ENCODE results near the gene CITED1.
"Not testable (repeated sequence)": the region's sequence is repeated elsewhere in the genome, so short reads cannot be mapped to it uniquely, and the experiment has no call there.

CITED1 gene

DNA sequence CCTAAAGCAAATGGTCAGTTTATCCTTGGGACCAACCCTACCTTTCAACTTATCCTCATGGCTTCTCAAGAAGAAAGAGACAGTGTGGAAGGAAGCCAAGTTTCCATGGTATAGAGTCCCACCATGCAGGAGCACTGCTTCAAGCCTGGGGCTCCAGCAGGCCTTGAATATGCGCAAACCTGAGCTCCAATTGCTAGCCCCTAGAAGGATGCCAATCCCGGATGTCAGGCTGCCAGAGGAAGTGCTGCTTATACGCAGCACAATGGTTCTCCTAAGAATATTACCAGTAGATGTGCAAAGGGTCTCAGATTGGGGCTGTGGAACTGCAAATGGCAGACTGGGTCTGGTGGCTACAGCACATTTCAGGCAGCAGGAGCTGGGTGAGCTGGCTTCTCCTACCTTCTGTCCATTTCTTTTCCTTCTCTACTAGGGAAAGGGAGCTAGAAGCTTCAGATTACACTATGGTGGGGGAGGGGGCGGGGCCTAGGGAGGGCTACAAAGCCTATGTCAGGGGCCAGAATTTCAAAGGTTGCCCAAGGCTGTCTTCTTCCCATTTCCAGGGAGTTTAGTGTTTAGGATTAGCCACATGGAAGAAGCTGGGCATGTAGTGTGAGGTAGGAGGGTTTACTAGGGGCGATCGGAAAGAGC is 40.7 kb upstream of the CITED1 start:
- DNase-seq, result no peak
- Histone ChIP-seq H3K27me3 (replicated peaks in 2 of 5; ENCODE audit: control insufficient read depth in 4 of 5, insufficient read depth in 5 of 5, low read length in 4 of 5) (peaks cover 0 to 8% (median 0%) of the 10 kb centered on the region in 5 experiments), H3K9me3 (ENCODE audit: control extremely low read depth in 1 of 5, control insufficient read depth in 4 of 5, insufficient read depth in 2 of 5, low read depth in 1 of 5, low read length in 4 of 5) (no peaks in the 10 kb centered on the region), H3K4me3 (ENCODE audit: control insufficient read depth in 1 of 7, extremely low read depth in 1 of 7, insufficient read depth in 4 of 7, low read depth in 2 of 7, low read length in 6 of 7) (no peak overlapping the region), H3K27ac (ENCODE audit: insufficient read depth in 1 of 2, low read depth in 1 of 2, low read length in 2 of 2, poor library complexity in 1 of 2, severe bottlenecking in 2 of 2) (no peak overlapping the region), H3K4me1 (ENCODE audit: control extremely low read depth in 1 of 4, control insufficient read depth in 4 of 4, insufficient read depth in 4 of 4, low read length in 3 of 4) (no peaks in the 10 kb centered on the region), H3K36me3 (ENCODE audit: control insufficient read depth in 4 of 4, insufficient read depth in 4 of 4, low read length in 3 of 4) (peaks cover 0 to 27% (median 5%) of the 10 kb centered on the region in 4 experiments)
- ChIA-PET POLR2A (interaction anchor here (0.7 kb wide), 1 partner anchor 193 kb away, joined by 3 read pairs; no protein-coding TSS in a partner anchor), CTCF (no interaction called here)
- 76% methylated on average over 6 of the region's 6 CpGs for WGBS (ENCODE audit: insufficient coverage)

DNA sequence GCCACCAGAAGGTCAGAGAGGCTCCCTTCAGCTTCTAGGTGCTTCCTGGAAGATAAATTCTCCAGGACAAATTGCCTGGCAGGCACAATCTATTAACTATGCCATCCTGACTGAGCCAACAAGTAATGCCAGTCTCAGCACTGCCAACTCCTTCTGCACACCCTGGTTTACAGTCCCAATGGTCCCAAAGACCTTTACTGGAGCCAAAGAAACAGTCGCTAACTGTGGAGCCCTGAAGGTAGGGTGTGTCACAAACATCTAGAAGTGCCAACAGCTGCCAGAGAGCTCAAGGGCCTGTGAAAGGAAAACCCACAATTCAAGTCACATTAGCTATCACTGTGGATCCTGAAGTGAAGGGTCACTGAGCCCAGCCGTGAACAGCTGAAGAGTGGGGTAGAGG is 34.9 kb upstream of the CITED1 start:
- Histone ChIP-seq H3K36me3 (ENCODE audit: control insufficient read depth in 4 of 4, insufficient read depth in 4 of 4, low read length in 3 of 4) (peaks cover 0 to 2% (median 0%) of the 10 kb centered on the region in 4 experiments), H3K4me1 (ENCODE audit: control extremely low read depth in 1 of 4, control insufficient read depth in 4 of 4, insufficient read depth in 4 of 4, low read length in 3 of 4) (no peaks in the 10 kb centered on the region)
- POLR2A ChIA-PET, result no interaction called here

DNA sequence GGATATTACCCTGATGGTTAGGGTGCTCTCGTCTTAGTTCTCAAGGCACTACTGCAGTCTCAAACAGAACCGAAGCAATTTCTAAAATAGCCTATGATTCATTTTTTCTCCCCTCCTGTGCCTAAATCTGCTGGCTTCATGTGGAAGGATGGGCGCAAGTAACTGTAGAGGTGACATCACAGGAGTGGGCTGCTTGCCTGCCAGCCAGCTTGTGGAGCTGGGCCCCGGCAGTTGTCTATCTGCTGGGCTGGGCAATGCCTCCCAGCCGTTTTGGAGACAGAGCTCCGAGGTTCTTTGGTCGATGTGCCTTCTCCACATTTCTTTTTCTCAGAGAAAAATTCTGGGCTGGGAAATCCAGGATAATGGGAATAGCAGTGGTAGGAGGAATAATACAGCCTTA is 34.3 kb upstream of the CITED1 start:
- peaks cover 0 to 2% (median 0%) of the 10 kb centered on the region in 4 experiments for H3K36me3 ChIP-seq (ENCODE audit: control insufficient read depth in 4 of 4, insufficient read depth in 4 of 4, low read length in 3 of 4)
- H3K27me3 ChIP-seq (replicated peaks in 2 of 5; ENCODE audit: control insufficient read depth in 4 of 5, insufficient read depth in 5 of 5, low read length in 4 of 5), result no peaks in the 10 kb centered on the region
- H3K4me1 ChIP-seq (ENCODE audit: control extremely low read depth in 1 of 4, control insufficient read depth in 4 of 4, insufficient read depth in 4 of 4, low read length in 3 of 4), result no peaks in the 10 kb centered on the region
- no peak overlapping the region for H3K4me3 ChIP-seq (ENCODE audit: control insufficient read depth in 1 of 7, extremely low read depth in 1 of 7, insufficient read depth in 4 of 7, low read depth in 2 of 7, low read length in 6 of 7)
- H3K27ac ChIP-seq (ENCODE audit: insufficient read depth in 1 of 2, low read depth in 1 of 2, low read length in 2 of 2, poor library complexity in 1 of 2, severe bottlenecking in 2 of 2), result no peak overlapping the region
- ChIA-PET CTCF (no interaction called here), POLR2A (no interaction called here)
- WGBS (ENCODE audit: insufficient coverage), result 93% methylated on average over 5 of the region's 7 CpGs
- no peaks in the 10 kb centered on the region for H3K9me3 ChIP-seq (ENCODE audit: control extremely low read depth in 1 of 5, control insufficient read depth in 4 of 5, insufficient read depth in 2 of 5, low read depth in 1 of 5, low read length in 4 of 5)
- no peak for DNase-seq

More for the DNA sequence above, 34.9 kb upstream of the CITED1 start:
- Histone ChIP-seq H3K27ac (ENCODE audit: insufficient read depth in 1 of 2, low read depth in 1 of 2, low read length in 2 of 2, poor library complexity in 1 of 2, severe bottlenecking in 2 of 2) (no peak overlapping the region), H3K27me3 (replicated peaks in 2 of 5; ENCODE audit: control insufficient read depth in 4 of 5, insufficient read depth in 5 of 5, low read length in 4 of 5) (no peaks in the 10 kb centered on the region), H3K4me3 (ENCODE audit: control insufficient read depth in 1 of 7, extremely low read depth in 1 of 7, insufficient read depth in 4 of 7, low read depth in 2 of 7, low read length in 6 of 7) (no peak overlapping the region), H3K9me3 (ENCODE audit: control extremely low read depth in 1 of 5, control insufficient read depth in 4 of 5, insufficient read depth in 2 of 5, low read depth in 1 of 5, low read length in 4 of 5) (no peaks in the 10 kb centered on the region)
- DNase-seq, result no peak
- CTCF ChIA-PET, result no interaction called here
- WGBS (ENCODE audit: insufficient coverage), result 71% methylated on average over 1 of the region's 2 CpGs

DNA sequence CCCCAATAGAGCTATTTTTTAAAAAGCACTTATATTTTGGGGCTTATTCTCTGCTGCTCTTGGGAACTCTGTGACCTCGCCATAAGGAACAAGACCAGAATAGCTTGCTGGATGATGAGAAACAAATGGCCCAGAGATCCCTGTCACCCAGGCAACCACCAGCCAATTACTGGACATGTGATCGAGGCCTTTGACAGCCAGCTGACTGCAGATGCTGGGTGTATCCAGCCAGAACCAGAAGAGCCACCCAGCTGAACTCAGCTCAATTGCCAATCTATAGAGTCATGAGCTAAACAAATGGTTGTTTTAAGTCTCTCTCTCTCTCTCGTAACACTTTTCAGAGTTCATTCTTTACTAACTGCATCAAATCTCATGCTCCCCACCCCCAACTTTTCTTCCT is 24.4 kb upstream of the CITED1 start:
- Histone ChIP-seq H3K27me3 (replicated peaks in 2 of 5; ENCODE audit: control insufficient read depth in 4 of 5, insufficient read depth in 5 of 5, low read length in 4 of 5) (peaks cover 0 to 17% (median 0%) of the 10 kb centered on the region in 5 experiments), H3K9me3 (ENCODE audit: control extremely low read depth in 1 of 5, control insufficient read depth in 4 of 5, insufficient read depth in 2 of 5, low read depth in 1 of 5, low read length in 4 of 5) (peaks cover 0 to 2% (median 0%) of the 10 kb centered on the region in 5 experiments), H3K4me1 (ENCODE audit: control extremely low read depth in 1 of 4, control insufficient read depth in 4 of 4, insufficient read depth in 4 of 4, low read length in 3 of 4) (no peaks in the 10 kb centered on the region), H3K36me3 (ENCODE audit: control insufficient read depth in 4 of 4, insufficient read depth in 4 of 4, low read length in 3 of 4) (peaks cover 0 to 3% (median 0%) of the 10 kb centered on the region in 4 experiments), H3K4me3 (ENCODE audit: control insufficient read depth in 1 of 7, extremely low read depth in 1 of 7, insufficient read depth in 4 of 7, low read depth in 2 of 7, low read length in 6 of 7) (no peak overlapping the region), H3K27ac (ENCODE audit: insufficient read depth in 1 of 2, low read depth in 1 of 2, low read length in 2 of 2, poor library complexity in 1 of 2, severe bottlenecking in 2 of 2) (no peak overlapping the region)
- ChIA-PET CTCF (interaction anchor here (1.2 kb wide), 1 partner anchor 12 kb away, joined by 3 read pairs; no protein-coding TSS in a partner anchor), POLR2A (no interaction called here)
- DNase-seq, result no peak
- WGBS (ENCODE audit: insufficient coverage), result 96% methylated on average over 2 of the region's 3 CpGs

DNA sequence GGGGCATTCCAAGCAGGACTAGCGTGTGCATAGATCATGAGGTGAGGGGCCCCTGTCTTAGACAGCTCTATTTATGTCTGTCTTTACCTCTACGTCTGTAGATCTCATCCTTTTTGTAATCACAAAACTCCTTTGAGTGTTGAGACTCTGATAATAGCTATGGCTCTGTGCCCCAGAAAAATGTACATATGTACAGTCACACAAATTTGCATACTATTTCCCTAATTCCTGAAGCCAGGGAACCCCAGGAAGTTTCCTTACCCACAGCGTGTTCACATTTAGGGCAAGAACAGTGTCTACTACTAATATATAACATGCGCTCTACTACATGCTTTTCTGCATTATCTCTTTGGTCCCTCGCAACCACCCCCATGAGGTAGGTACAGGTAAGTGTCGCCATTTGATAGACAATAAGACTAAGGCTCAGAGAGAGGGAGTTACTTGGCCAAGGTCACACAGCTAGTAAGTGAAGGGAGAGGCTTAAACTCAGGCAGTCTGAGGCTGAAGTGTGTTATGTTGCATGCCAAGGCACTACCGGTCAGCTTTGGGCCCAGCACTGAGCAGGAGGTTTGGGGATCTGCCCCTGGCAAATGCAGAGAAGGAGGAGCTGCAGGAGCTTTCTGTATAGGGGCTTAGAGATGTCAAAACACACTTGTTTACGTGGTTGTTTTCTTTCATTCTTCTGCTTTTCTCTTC is 21.0 kb upstream of the CITED1 start:
- ChIA-PET CTCF (no interaction called here), POLR2A (no interaction called here)
- Histone ChIP-seq H3K4me3 (ENCODE audit: control insufficient read depth in 1 of 7, extremely low read depth in 1 of 7, insufficient read depth in 4 of 7, low read depth in 2 of 7, low read length in 6 of 7) (no peak overlapping the region), H3K27ac (ENCODE audit: insufficient read depth in 1 of 2, low read depth in 1 of 2, low read length in 2 of 2, poor library complexity in 1 of 2, severe bottlenecking in 2 of 2) (no peak overlapping the region), H3K27me3 (replicated peaks in 2 of 5; ENCODE audit: control insufficient read depth in 4 of 5, insufficient read depth in 5 of 5, low read length in 4 of 5) (peaks cover 0 to 14% (median 0%) of the 10 kb centered on the region in 5 experiments), H3K4me1 (ENCODE audit: control extremely low read depth in 1 of 4, control insufficient read depth in 4 of 4, insufficient read depth in 4 of 4, low read length in 3 of 4) (no peaks in the 10 kb centered on the region), H3K36me3 (ENCODE audit: control insufficient read depth in 4 of 4, insufficient read depth in 4 of 4, low read length in 3 of 4) (no peaks in the 10 kb centered on the region), H3K9me3 (ENCODE audit: control extremely low read depth in 1 of 5, control insufficient read depth in 4 of 5, insufficient read depth in 2 of 5, low read depth in 1 of 5, low read length in 4 of 5) (peaks cover 0 to 2% (median 0%) of the 10 kb centered on the region in 5 experiments)
- WGBS (ENCODE audit: insufficient coverage), result 83% methylated on average over 5 of the region's 8 CpGs
- no peak for DNase-seq

DNA sequence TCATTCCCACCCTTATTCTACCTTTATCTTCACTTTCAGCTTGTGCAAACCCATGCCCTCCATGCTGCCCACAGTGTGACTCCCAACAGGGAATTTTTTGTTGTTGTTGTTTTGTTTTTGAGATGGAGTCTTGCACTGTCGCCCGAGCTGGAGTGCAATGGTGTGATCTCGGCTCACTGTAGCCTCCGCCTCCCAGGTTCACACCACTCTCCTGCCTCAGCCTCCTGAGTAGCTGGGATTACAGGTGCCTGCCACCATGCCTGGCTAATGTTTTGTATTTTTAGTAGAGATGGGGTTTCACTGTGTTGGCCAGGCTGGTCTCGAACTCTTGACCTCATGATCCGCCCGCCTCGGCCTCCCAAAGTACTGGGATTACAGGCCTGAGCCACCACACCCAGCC is 13.9 kb upstream of the CITED1 start:
- WGBS (ENCODE audit: insufficient coverage), result 96% methylated on average over 4 of the region's 8 CpGs
- CTCF ChIA-PET; H3K36me3 ChIP-seq (ENCODE audit: control insufficient read depth in 4 of 4, insufficient read depth in 4 of 4, low read length in 3 of 4); H3K4me1 ChIP-seq (ENCODE audit: control extremely low read depth in 1 of 4, control insufficient read depth in 4 of 4, insufficient read depth in 4 of 4, low read length in 3 of 4); H3K4me3 ChIP-seq (ENCODE audit: control insufficient read depth in 1 of 7, extremely low read depth in 1 of 7, insufficient read depth in 4 of 7, low read depth in 2 of 7, low read length in 6 of 7); H3K27ac ChIP-seq (ENCODE audit: insufficient read depth in 1 of 2, low read depth in 1 of 2, low read length in 2 of 2, poor library complexity in 1 of 2, severe bottlenecking in 2 of 2); H3K9me3 ChIP-seq (ENCODE audit: control extremely low read depth in 1 of 5, control insufficient read depth in 4 of 5, insufficient read depth in 2 of 5, low read depth in 1 of 5, low read length in 4 of 5); DNase-seq: not testable (repeated sequence)
- POLR2A ChIA-PET, result interaction anchor here (0.7 kb wide), 1 partner anchor 266 kb away, joined by 3 read pairs; no protein-coding TSS in a partner anchor
- peaks cover 0 to 27% (median 0%) of the 10 kb centered on the region in 5 experiments for H3K27me3 ChIP-seq (replicated peaks in 2 of 5; ENCODE audit: control insufficient read depth in 4 of 5, insufficient read depth in 5 of 5, low read length in 4 of 5)

DNA sequence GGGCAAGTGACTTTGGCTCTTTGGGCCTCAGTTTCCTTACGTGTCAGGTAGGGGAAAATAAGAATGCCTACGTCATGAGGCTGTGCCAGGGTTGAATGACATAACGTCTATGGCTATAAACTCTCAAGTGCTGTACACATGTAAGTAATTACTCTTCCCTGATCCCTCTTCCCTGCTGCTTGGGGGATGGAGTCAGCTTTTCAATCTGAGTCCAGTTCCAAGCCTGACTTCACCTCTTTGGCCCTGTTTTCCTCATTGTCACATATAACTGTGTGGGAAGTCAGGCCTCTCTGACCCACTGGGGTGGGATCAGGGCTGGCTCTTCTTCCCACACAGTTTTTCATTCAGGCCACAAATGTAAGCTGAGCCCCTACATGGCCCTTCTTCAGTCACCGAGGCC is 11.4 kb upstream of the CITED1 start:
- Histone ChIP-seq H3K9me3 (ENCODE audit: control extremely low read depth in 1 of 5, control insufficient read depth in 4 of 5, insufficient read depth in 2 of 5, low read depth in 1 of 5, low read length in 4 of 5) (no peaks in the 10 kb centered on the region), H3K27ac (ENCODE audit: insufficient read depth in 1 of 2, low read depth in 1 of 2, low read length in 2 of 2, poor library complexity in 1 of 2, severe bottlenecking in 2 of 2) (no peak overlapping the region), H3K4me1 (ENCODE audit: control extremely low read depth in 1 of 4, control insufficient read depth in 4 of 4, insufficient read depth in 4 of 4, low read length in 3 of 4) (no peaks in the 10 kb centered on the region), H3K36me3 (ENCODE audit: control insufficient read depth in 4 of 4, insufficient read depth in 4 of 4, low read length in 3 of 4) (no peaks in the 10 kb centered on the region), H3K27me3 (replicated peaks in 2 of 5; ENCODE audit: control insufficient read depth in 4 of 5, insufficient read depth in 5 of 5, low read length in 4 of 5) (peaks cover 0 to 52% (median 0%) of the 10 kb centered on the region in 5 experiments), H3K4me3 (ENCODE audit: control insufficient read depth in 1 of 7, extremely low read depth in 1 of 7, insufficient read depth in 4 of 7, low read depth in 2 of 7, low read length in 6 of 7) (no peak overlapping the region)
- WGBS (ENCODE audit: insufficient coverage), result 88% methylated on average over 3 of the region's 4 CpGs
- CTCF ChIA-PET, result interaction anchor here (0.7 kb wide), 1 partner anchor 17 kb away, joined by 3 read pairs; no protein-coding TSS in a partner anchor
- POLR2A ChIA-PET, result no interaction called here
- DNase-seq, result no peak
